HEK293T (cell line): Measurements from ENCODE around the gene TMEM150B.

Source experiments
- CTCF ChIA-PET: fragments of 350-600 bp; formaldehyde crosslinking; extraction: SDS; loops from one replicate; lab custom pipeline; 2021; ENCODE audit warnings: antibody characterized with exemption, inconsistent platforms; lab: Yijun Ruan, JAX
- POLR2A ChIA-PET: fragments of 350-600 bp; formaldehyde crosslinking; extraction: SDS; loops from one replicate; lab custom pipeline; 2020; ENCODE audit warnings: antibody characterized with exemption, inconsistent platforms; lab: Yijun Ruan, JAX
- DNase-seq: peaks from one replicate; pipeline ENCODE4 v3.0.0; 2012; ENCODE audit warnings: mixed read lengths; ENCODE audit errors: extremely low spot score
- ARNT ChIP-seq: fragments of 450-650 bp; IDR thresholded peaks from 2 replicates; pipeline ENCODE4 v1.6.1; 2017; ENCODE audit warnings: mild to moderate bottlenecking
- BHLHE40 ChIP-seq: fragments of 450-650 bp; IDR thresholded peaks from 2 replicates; pipeline ENCODE4 v1.6.1; 2016; ENCODE audit warnings: mild to moderate bottlenecking, moderate library complexity, borderline replicate concordance
- CTBP1 ChIP-seq: fragments of 450-650 bp; IDR thresholded peaks from 2 replicates; pipeline ENCODE4 v1.6.1; 2016; ENCODE audit warnings: borderline replicate concordance
- ELF4 ChIP-seq: fragments of 450-650 bp; IDR thresholded peaks from 2 replicates; pipeline ENCODE4 v1.6.1; 2017; ENCODE audit warnings: antibody characterized with exemption
- FOXA1 ChIP-seq: fragments of 450-650 bp; IDR thresholded peaks from 2 replicates; pipeline ENCODE4 v1.6.1; 2016; ENCODE audit warnings: mild to moderate bottlenecking
- FOXK2 ChIP-seq: fragments of 450-650 bp; IDR thresholded peaks from 2 replicates; pipeline ENCODE4 v1.6.1; 2016; ENCODE audit warnings: mild to moderate bottlenecking
- FOXM1 ChIP-seq: fragments of 450-650 bp; IDR thresholded peaks from 2 replicates; pipeline ENCODE4 v1.6.1; 2017; ENCODE audit warnings: mild to moderate bottlenecking, borderline replicate concordance
- HDGF ChIP-seq: fragments of 450-650 bp; IDR thresholded peaks from 2 replicates; pipeline ENCODE4 v1.6.1; 2017; ENCODE audit warnings: antibody characterized with exemption, borderline replicate concordance
- L3MBTL2 ChIP-seq: fragments of 450-650 bp; conservative IDR thresholded peaks from 2 replicates; pipeline ENCODE4 v1.6.1; 2016; ENCODE audit warnings: mild to moderate bottlenecking
- LEF1 ChIP-seq: fragments of 450-650 bp; IDR thresholded peaks from 2 replicates; pipeline ENCODE4 v1.6.1; 2017; ENCODE audit warnings: mild to moderate bottlenecking, borderline replicate concordance
- NFRKB ChIP-seq: fragments of 450-650 bp; IDR thresholded peaks from 2 replicates; pipeline ENCODE4 v1.6.1; 2016; ENCODE audit warnings: mild to moderate bottlenecking, moderate library complexity
- PKNOX1 ChIP-seq: fragments of 450-650 bp; IDR thresholded peaks from 2 replicates; pipeline ENCODE4 v1.6.1; 2016
- SP1 ChIP-seq: fragments of 450-650 bp; IDR thresholded peaks from 2 replicates; pipeline ENCODE4 v1.6.1; 2017
- SUZ12 ChIP-seq: fragments of 450-650 bp; IDR thresholded peaks from 2 replicates; pipeline ENCODE4 v1.6.1; 2016; ENCODE audit warnings: mild to moderate bottlenecking
- TARDBP ChIP-seq: fragments of 450-650 bp; IDR thresholded peaks from 2 replicates; pipeline ENCODE4 v1.6.1; 2016
- ZNF384 ChIP-seq: fragments of 450-650 bp; IDR thresholded peaks from 2 replicates; pipeline ENCODE4 v1.6.1; 2016

Gene TMEM150B

GRCh38 chr19:55355213-55355821 lies 30.2 kb upstream of the TMEM150B start:
- CTCF ChIA-PET: no interaction called here
- POLR2A ChIA-PET: no interaction called here
- TF ChIP-seq ELF4 (no peak), ARNT (no peak), FOXM1 (no peak), PKNOX1 (no peak), L3MBTL2 (no peak), FOXA1 (no peak), HDGF (no peak), TARDBP (no peak), FOXK2 (no peak), CTBP1 (no peak), SUZ12 (no peak), BHLHE40 (no peak), LEF1 (no peak)
- no peak for DNase-seq

GRCh38 chr19:55354698-55355212 lies 29.6 kb upstream of the TMEM150B start, which contains the start of gene COX6B2:
Gene COX6B2, minus strand, starts transcription at chr19:55354719. Its CDS starts 198 bp downstream, at chr19:55354521.
- no peak for DNase-seq
- TF ChIP-seq ZNF384 (no peak), ELF4 (no peak)
- ChIA-PET CTCF (no interaction called here), POLR2A (no interaction called here)

DNA sequence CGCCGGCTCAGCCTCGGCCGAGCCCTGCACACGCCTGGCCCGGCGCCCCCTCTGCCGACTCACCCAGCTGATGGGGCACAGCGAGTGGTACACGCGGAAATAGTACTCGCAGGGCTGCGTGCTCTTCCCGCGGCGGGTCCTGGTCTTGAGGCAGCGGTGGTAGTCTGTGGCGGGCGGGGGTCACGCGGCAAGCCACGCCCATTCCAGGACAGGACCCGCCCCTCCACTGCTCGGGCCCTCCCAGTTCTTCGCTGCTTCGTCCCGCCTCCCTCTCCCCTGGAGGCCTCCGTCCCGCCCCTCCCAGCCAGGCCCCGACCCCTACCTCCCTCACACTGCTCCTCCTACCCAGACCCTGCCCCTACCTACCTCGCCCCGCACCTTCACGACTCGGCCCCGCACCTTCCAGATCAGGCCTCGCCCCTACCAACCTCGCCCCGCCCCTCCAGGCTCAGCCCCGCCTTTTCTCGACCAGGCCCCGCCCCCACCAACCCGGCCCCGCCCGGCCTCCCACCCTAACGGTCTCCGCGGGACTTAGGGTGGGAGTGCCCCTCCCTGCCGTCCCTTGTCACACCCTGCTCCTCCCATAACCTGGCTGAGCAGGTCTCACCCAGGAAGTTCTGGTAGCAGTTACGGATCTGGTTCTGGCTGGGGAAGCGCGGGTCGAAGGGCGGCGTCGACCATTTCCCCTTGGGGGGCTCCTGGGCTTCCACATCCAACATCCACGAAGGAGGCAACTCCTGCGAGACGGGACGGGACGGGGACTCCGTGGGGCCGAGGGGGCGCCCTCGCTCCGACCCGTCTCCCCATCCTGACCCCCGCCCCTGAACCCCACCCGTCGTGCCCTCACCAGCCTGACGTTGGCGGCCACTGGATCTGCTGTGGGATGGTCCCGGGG lies 28.9 kb upstream of the TMEM150B start:
- TF ChIP-seq NFRKB: no peak
- TF ChIP-seq BHLHE40: no peak
- TF ChIP-seq SP1: peak; percentile 57
- TF ChIP-seq LEF1: no peak
- no peak for TF ChIP-seq SUZ12
- TF ChIP-seq L3MBTL2: peak; percentile 32; the same call in 1 of the 2 replicates
- TF ChIP-seq FOXK2: no peak
- CTCF ChIA-PET: no interaction called here
- DNase-seq: peak; percentile 94
- POLR2A ChIA-PET: interaction anchor here (0.9 to 2.0 kb wide), 3 partner anchors 13 to 32 kb away, joined by 3 to 5 read pairs (median 5); no protein-coding TSS in a partner anchor

- CTCF ChIA-PET: no interaction called here
- POLR2A ChIA-PET: interaction anchor here (0.9 to 2.0 kb wide), 3 partner anchors 12 to 32 kb away, joined by 3 to 5 read pairs (median 5); no protein-coding TSS in a partner anchor
- no peak for DNase-seq
- TF ChIP-seq FOXM1: no peak
- no peak for TF ChIP-seq FOXK2
- no peak for TF ChIP-seq ELF4
- no peak for TF ChIP-seq FOXA1
- no peak for TF ChIP-seq ARNT
- TF ChIP-seq HDGF: no peak
- TF ChIP-seq SUZ12: no peak
- TF ChIP-seq ZNF384: no peak
- no peak for TF ChIP-seq BHLHE40
- TF ChIP-seq TARDBP: no peak
- TF ChIP-seq LEF1: no peak
- no peak for TF ChIP-seq L3MBTL2
- no peak for TF ChIP-seq CTBP1
- no peak for TF ChIP-seq SP1
- no peak for TF ChIP-seq NFRKB
- TF ChIP-seq PKNOX1: no peak
These were observed 28.2 kb upstream of the TMEM150B start for GRCh38 chr19:55353356-55353802.

- no peak for DNase-seq
- POLR2A ChIA-PET: interaction anchor here (0.9 to 2.0 kb wide), 3 partner anchors 12 to 31 kb away, joined by 3 to 5 read pairs (median 5); no protein-coding TSS in a partner anchor
- CTCF ChIA-PET: no interaction called here
- no peak for TF ChIP-seq ZNF384
- no peak for TF ChIP-seq L3MBTL2
- TF ChIP-seq ARNT: no peak
- no peak for TF ChIP-seq BHLHE40
- no peak for TF ChIP-seq FOXM1
- no peak for TF ChIP-seq SP1
- no peak for TF ChIP-seq CTBP1
- TF ChIP-seq FOXK2: no peak
- no peak for TF ChIP-seq LEF1
- TF ChIP-seq FOXA1: no peak
- TF ChIP-seq PKNOX1: no peak
- TF ChIP-seq NFRKB: no peak
- TF ChIP-seq ELF4: no peak
- no peak for TF ChIP-seq TARDBP
- no peak for TF ChIP-seq SUZ12
- TF ChIP-seq HDGF: no peak
These were observed 27.5 kb upstream of the TMEM150B start for GRCh38 chr19:55352549-55353145.
